ENCODE data around the gene LRRC10B. TPM values are rescaled to one million over a fixed set of nuclear protein-coding genes. Genes with fewer than 3 reads are reported as not detected.

Gene LRRC10B
- total RNA-seq, 1 donor from 2014 or later: not detected

DNA sequence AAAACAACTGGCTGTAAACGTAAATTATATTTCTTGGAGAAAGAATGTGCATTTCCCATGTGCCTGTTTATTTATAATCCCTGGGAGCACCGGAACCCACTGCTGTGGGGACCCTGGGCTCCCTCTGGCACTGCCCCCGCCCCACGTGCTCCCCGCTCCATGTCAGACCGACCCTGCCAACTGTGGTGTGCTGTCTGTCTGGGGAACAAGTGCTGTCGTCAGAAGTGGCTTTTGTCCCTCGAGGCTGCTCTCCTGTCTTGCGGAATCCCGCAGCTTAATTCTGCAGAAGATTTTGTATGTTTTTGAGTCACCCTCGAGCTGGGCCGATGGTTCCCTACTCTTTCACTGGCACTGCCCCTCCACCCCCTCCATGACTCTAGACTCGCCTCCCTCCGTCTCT, 2.4 kb downstream of the LRRC10B start:
- Mint-ChIP-seq H3K4me3 (peak overlapping the region; percentile 41), H3K9me3 (no peaks in the 10 kb centered on the region), H3K27ac (no peak overlapping the region), H3K27me3 (ENCODE audit: insufficient read depth, low read depth) (peaks cover 13% of the 10 kb centered on the region), H3K36me3 (no peaks in the 10 kb centered on the region), H3K4me1 (peaks cover 71% of the 10 kb centered on the region)
- Histone ChIP-seq H3K4me1 (peaks cover 41% of the 10 kb centered on the region), H3K36me3 (no peaks in the 10 kb centered on the region), H3K4me3 (no peak overlapping the region), H3K9ac (no peak overlapping the region), H3K79me2 (ENCODE audit: low read depth) (no peaks in the 10 kb centered on the region), H2AFZ (replicated peaks) (no peak overlapping the region), H3K27me3 (peaks cover 54% of the 10 kb centered on the region), H3F3A (ENCODE audit: low read depth) (peaks cover 42% of the 10 kb centered on the region), H3K9me3 (ENCODE audit: low read depth) (no peaks in the 10 kb centered on the region), H3K4me2 (peak overlapping the region; percentile 8), H4K20me1 (ENCODE audit: low read depth) (peaks cover 18% of the 10 kb centered on the region), H3K27ac (no peak overlapping the region)
- DNase-seq (ENCODE audit: low spot score): no peak
- TF ChIP-seq, protein P1, sequence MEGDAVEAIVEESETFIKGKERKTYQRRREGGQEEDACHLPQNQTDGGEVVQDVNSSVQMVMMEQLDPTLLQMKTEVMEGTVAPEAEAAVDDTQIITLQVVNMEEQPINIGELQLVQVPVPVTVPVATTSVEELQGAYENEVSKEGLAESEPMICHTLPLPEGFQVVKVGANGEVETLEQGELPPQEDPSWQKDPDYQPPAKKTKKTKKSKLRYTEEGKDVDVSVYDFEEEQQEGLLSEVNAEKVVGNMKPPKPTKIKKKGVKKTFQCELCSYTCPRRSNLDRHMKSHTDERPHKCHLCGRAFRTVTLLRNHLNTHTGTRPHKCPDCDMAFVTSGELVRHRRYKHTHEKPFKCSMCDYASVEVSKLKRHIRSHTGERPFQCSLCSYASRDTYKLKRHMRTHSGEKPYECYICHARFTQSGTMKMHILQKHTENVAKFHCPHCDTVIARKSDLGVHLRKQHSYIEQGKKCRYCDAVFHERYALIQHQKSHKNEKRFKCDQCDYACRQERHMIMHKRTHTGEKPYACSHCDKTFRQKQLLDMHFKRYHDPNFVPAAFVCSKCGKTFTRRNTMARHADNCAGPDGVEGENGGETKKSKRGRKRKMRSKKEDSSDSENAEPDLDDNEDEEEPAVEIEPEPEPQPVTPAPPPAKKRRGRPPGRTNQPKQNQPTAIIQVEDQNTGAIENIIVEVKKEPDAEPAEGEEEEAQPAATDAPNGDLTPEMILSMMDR (IDR thresholded peaks at IDR 0.05): no peak
- TF ChIP-seq EZH2 (IDR thresholded peaks at IDR 0.05): no peak
- TF ChIP-seq EZH2phosphoT487 (IDR thresholded peaks at IDR 0.05): no peak

DNA sequence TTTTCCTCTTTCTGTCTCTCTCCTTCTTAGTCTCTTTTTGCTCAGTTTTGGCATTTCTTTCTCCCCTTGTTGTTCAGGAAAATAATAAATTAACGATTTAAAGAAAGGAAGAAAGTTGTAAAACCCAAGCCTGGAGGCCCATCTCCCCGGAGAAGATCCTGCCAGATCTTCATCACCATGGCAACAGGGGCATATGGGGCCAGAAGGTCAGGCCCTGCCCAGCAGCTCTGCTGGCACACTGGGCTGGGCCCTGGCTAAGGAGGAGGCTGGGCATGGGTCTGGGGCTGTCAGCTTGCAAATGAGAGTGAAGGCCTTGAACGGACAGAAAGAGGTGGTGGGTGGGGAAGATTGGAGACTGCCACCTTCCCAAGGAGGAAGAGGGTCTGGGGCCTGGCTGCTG, 2.8 kb downstream of the LRRC10B start:
- H3K9me3 Mint-ChIP-seq: no peaks in the 10 kb centered on the region
- no peaks in the 10 kb centered on the region for H3K79me2 ChIP-seq (ENCODE audit: low read depth)
- H3K36me3 Mint-ChIP-seq: no peaks in the 10 kb centered on the region
- H2AFZ ChIP-seq (replicated peaks): no peak overlapping the region
- H3F3A ChIP-seq (ENCODE audit: low read depth): peaks cover 42% of the 10 kb centered on the region
- peak overlapping the region; percentile 8 for H3K4me2 ChIP-seq
- H3K4me3 ChIP-seq: no peak overlapping the region
- no peaks in the 10 kb centered on the region for H3K9me3 ChIP-seq (ENCODE audit: low read depth)
- peaks cover 50% of the 10 kb centered on the region for H3K27me3 ChIP-seq
- peak overlapping the region; percentile 41 for H3K4me3 Mint-ChIP-seq
- H3K4me1 Mint-ChIP-seq: peaks cover 67% of the 10 kb centered on the region
- peak; percentile 44 for DNase-seq (ENCODE audit: low spot score)
- H3K27ac ChIP-seq: no peak overlapping the region
- no peak for TF ChIP-seq EZH2 (IDR thresholded peaks at IDR 0.05)
- no peak for TF ChIP-seq EZH2phosphoT487 (IDR thresholded peaks at IDR 0.05)
- TF ChIP-seq, protein P1 (IDR thresholded peaks at IDR 0.05): no peak
- no peak overlapping the region for H3K27ac Mint-ChIP-seq
- peaks cover 40% of the 10 kb centered on the region for H3K4me1 ChIP-seq
- H4K20me1 ChIP-seq (ENCODE audit: low read depth): peaks cover 18% of the 10 kb centered on the region
- no peaks in the 10 kb centered on the region for H3K36me3 ChIP-seq
- H3K9ac ChIP-seq: no peak overlapping the region
- H3K27me3 Mint-ChIP-seq (ENCODE audit: insufficient read depth, low read depth): peaks cover 11% of the 10 kb centered on the region

DNA sequence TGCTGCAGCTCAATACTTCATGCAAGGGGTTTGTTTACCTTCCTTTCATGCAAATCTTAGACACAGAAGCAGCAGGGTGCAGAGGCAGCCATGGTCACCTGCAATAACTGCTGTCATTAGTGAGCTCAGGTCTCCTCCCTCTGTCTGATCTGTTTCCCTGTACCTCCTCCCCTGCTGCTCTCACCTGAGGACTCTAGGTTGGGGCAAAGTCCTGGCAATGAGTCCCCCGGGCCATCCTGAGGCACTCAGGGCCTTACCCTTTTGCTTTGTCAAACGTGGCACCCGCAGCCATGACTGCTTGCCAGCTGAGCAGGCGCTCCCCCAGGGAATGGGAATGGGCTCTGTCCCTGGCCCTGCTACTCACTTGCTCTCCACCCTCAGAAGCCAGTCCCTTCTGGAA, 3.9 kb downstream of the LRRC10B start:
- Mint-ChIP-seq H3K9me3 (no peaks in the 10 kb centered on the region), H3K4me1 (peaks cover 68% of the 10 kb centered on the region), H3K4me3 (no peak overlapping the region), H3K27ac (no peak overlapping the region), H3K36me3 (no peaks in the 10 kb centered on the region), H3K27me3 (ENCODE audit: insufficient read depth, low read depth) (peaks cover 7% of the 10 kb centered on the region)
- no peak overlapping the region for H3K4me3 ChIP-seq
- no peak overlapping the region for H3K27ac ChIP-seq
- H3K4me2 ChIP-seq: no peak overlapping the region
- no peaks in the 10 kb centered on the region for H3K36me3 ChIP-seq
- H3K27me3 ChIP-seq: peaks cover 39% of the 10 kb centered on the region
- no peak for DNase-seq (ENCODE audit: low spot score)
- TF ChIP-seq EZH2phosphoT487 (IDR thresholded peaks at IDR 0.05) (no peak), EZH2 (IDR thresholded peaks at IDR 0.05) (no peak)
- TF ChIP-seq, protein P1 (IDR thresholded peaks at IDR 0.05): no peak
- H3K9ac ChIP-seq: no peak overlapping the region
- H4K20me1 ChIP-seq (ENCODE audit: low read depth): peaks cover 15% of the 10 kb centered on the region
- peaks cover 36% of the 10 kb centered on the region for H3K4me1 ChIP-seq
- H2AFZ ChIP-seq (replicated peaks): no peak overlapping the region
- H3K9me3 ChIP-seq (ENCODE audit: low read depth): no peaks in the 10 kb centered on the region
- peaks cover 41% of the 10 kb centered on the region for H3F3A ChIP-seq (ENCODE audit: low read depth)
- H3K79me2 ChIP-seq (ENCODE audit: low read depth): no peaks in the 10 kb centered on the region
